Smooth muscle cell (in vitro differentiated cells): Measurements from ENCODE around the gene VEGFA. TPM values are rescaled to one million over a fixed set of nuclear protein-coding genes. Genes with fewer than 3 reads are reported as not detected.

Experiments used
- DNase-seq: peaks from one replicate; lab custom pipeline; 2025; ENCODE audit not compliant: unreplicated experiment; lab: John Stamatoyannopoulos, UW
- H2AFZ ChIP-seq: fragments of 200-600 bp; sonication (generic); 2 replicates; pipeline ENCODE4 v1.6.0; 2016; ENCODE audit warnings: antibody characterized with exemption, low read depth, mild to moderate bottlenecking
- H3F3A ChIP-seq: fragments of 200-600 bp; sonication (generic); 2 replicates; pipeline ENCODE4 v1.6.0; 2017; ENCODE audit warnings: antibody characterized with exemption, low read depth
- H3K27ac ChIP-seq: fragments of 200-600 bp; sonication (generic); 2 replicates; pipeline ENCODE4 v1.5.1; 2016; ENCODE audit warnings: low read depth, mild to moderate bottlenecking
- H3K27me3 ChIP-seq: fragments of 200-600 bp; sonication (generic); 2 replicates; pipeline ENCODE4 v1.6.1; 2016; ENCODE audit warnings: low read depth, mild to moderate bottlenecking
- H3K36me3 ChIP-seq: fragments of 200-600 bp; sonication (generic); 2 replicates; pipeline ENCODE4 v1.5.1; 2016; ENCODE audit warnings: low read depth
- H3K4me1 ChIP-seq: fragments of 200-600 bp; sonication (generic); 2 replicates; pipeline ENCODE4 v1.5.1; 2016; ENCODE audit warnings: low read depth
- H3K4me2 ChIP-seq: fragments of 200-600 bp; sonication (generic); 2 replicates; pipeline ENCODE4 v1.6.0; 2016; ENCODE audit warnings: mild to moderate bottlenecking
- H3K4me3 ChIP-seq: fragments of 200-600 bp; sonication (generic); 2 replicates; pipeline ENCODE4 v1.5.1; 2016; ENCODE audit warnings: mild to moderate bottlenecking
- H3K79me2 ChIP-seq: fragments of 200-600 bp; sonication (generic); 2 replicates; pipeline ENCODE4 v1.6.0; 2016; ENCODE audit warnings: low read depth, mild to moderate bottlenecking
- H3K9ac ChIP-seq: fragments of 200-600 bp; sonication (generic); 2 replicates; pipeline ENCODE4 v1.6.0; 2016; ENCODE audit warnings: low read depth
- H3K9me3 ChIP-seq: fragments of 200-600 bp; sonication (generic); replicated peaks from 2 replicates; pipeline ENCODE4 v1.5.1; 2016; ENCODE audit warnings: low read depth
- H4K20me1 ChIP-seq: fragments of 200-600 bp; sonication (generic); 2 replicates; pipeline ENCODE4 v1.6.0; 2016; ENCODE audit warnings: low read depth
- CTCF ChIP-seq: fragments of 200-600 bp; sonication (generic); IDR thresholded peaks from 2 replicates; pipeline ENCODE4 v1.5.1; 2017; ENCODE audit warnings: borderline replicate concordance, mild to moderate bottlenecking, antibody characterized with exemption; ENCODE audit not compliant: insufficient read depth, poor library complexity, severe bottlenecking
- WGBS: methylation state at CpG from one replicate; pipeline ENCODE4 v1.1.7; 2016; ENCODE audit warnings: low lambda C conversion rate; 5-methylcytosine and 5-hydroxymethylcytosine counted together
- polyA plus RNA-seq: library from polyadenylated mRNA; unstranded; fragments of >200 nt; fragmentation: Nextera tagmentation; extraction: Ambion mirVana; gene quantifications from 2 replicates; pipeline ENCODE4 v1.2.1, GENCODE V29; 2016
- total RNA-seq: library from RNA; depleted of rRNA; stranded (reverse); fragments of >200 nt; gene quantifications from 2 replicates; pipeline ENCODE4 v1.2.3, GENCODE V29; 2014

Gene VEGFA
- total and polyA plus RNA-seq, 2 experiments from 2014 or later: 116 to 136 TPM

- H3K36me3 ChIP-seq: no peaks in the 10 kb centered on the region
- peaks cover 24% of the 10 kb centered on the region for H3K4me1 ChIP-seq
- peaks cover 76% of the 10 kb centered on the region for H4K20me1 ChIP-seq
- no peak for TF ChIP-seq CTCF
- peaks cover 76% of the 10 kb centered on the region for H3K79me2 ChIP-seq
- no peaks in the 10 kb centered on the region for H3K9me3 ChIP-seq
- no peak overlapping the region for H2AFZ ChIP-seq
- 20% methylated on average over 7 of the region's 7 CpGs for WGBS
- H3F3A ChIP-seq: peaks cover 15% of the 10 kb centered on the region
- H3K4me3 ChIP-seq: peak overlapping the region; percentile 89
- peak overlapping the region; percentile 95 for H3K9ac ChIP-seq
- peak overlapping the region; percentile 85 for H3K27ac ChIP-seq
- no peaks in the 10 kb centered on the region for H3K27me3 ChIP-seq
- DNase-seq: no peak
- H3K4me2 ChIP-seq: peak overlapping the region; percentile 96
Measured at GRCh38 chr6:43772681-43773049, 2.7 kb downstream of the VEGFA start.

- Histone ChIP-seq H3K27ac (peak overlapping the region; percentile 85), H3K9me3 (no peaks in the 10 kb centered on the region), H3K79me2 (peaks cover 83% of the 10 kb centered on the region), H3K27me3 (no peaks in the 10 kb centered on the region), H3F3A (peaks cover 15% of the 10 kb centered on the region), H3K4me1 (peaks cover 24% of the 10 kb centered on the region), H3K36me3 (peaks cover 3% of the 10 kb centered on the region), H2AFZ (no peak overlapping the region), H3K9ac (peak overlapping the region; percentile 95), H3K4me2 (peak overlapping the region; percentile 96), H3K4me3 (peak overlapping the region; percentile 89), H4K20me1 (peaks cover 83% of the 10 kb centered on the region)
- peak; percentile 62 for TF ChIP-seq CTCF
- WGBS: 49% methylated on average over 11 of the region's 12 CpGs
- DNase-seq: no peak
Measured at GRCh38 chr6:43773050-43773979, 3.3 kb downstream of the VEGFA start.

GRCh38 chr6:43773980-43774775, 4.2 kb downstream of the VEGFA start:
- peak overlapping the region; percentile 22 for H3K27ac ChIP-seq

More at GRCh38 chr6:43773980-43774775, 4.2 kb downstream of the VEGFA start:
- H3K9ac ChIP-seq: no peak overlapping the region
- peaks cover 22% of the 10 kb centered on the region for H3K4me1 ChIP-seq
- H3K9me3 ChIP-seq: no peaks in the 10 kb centered on the region
- H3F3A ChIP-seq: peaks cover 17% of the 10 kb centered on the region
- no peak overlapping the region for H2AFZ ChIP-seq
- peaks cover 91% of the 10 kb centered on the region for H4K20me1 ChIP-seq
- peaks cover 91% of the 10 kb centered on the region for H3K79me2 ChIP-seq
- 76% methylated on average over 12 of the region's 12 CpGs for WGBS
- H3K27me3 ChIP-seq: no peaks in the 10 kb centered on the region
- peaks cover 10% of the 10 kb centered on the region for H3K36me3 ChIP-seq
- peak overlapping the region; percentile 89 for H3K4me3 ChIP-seq
- peak overlapping the region; percentile 96 for H3K4me2 ChIP-seq
- no peak for DNase-seq
- TF ChIP-seq CTCF: no peak
